HepG2 (cell line): ENCODE data around the gene MBTD1. TPM values are rescaled to one million over a fixed set of nuclear protein-coding genes. Genes with fewer than 3 reads are reported as not detected.

Experiments
- ATAC-seq: fragments of 200-7000 bp; cut with Tn5 transposase; 3 replicates; pipeline ENCODE4 v1.9.1; 2020; ENCODE audit warnings: mild to moderate bottlenecking, moderate library complexity
- BruUV-seq: library from RNA; stranded (reverse); fragments of 400-500 nt; replicated peaks from 2 replicates; lab custom pipeline; 2021; lab: Mats Ljungman, UMichigan
- CTCF ChIA-PET: fragments of 300-600 bp; formaldehyde crosslinking; extraction: SDS; loops from one replicate; lab custom pipeline; 2021; ENCODE audit warnings: low total read pairs, inconsistent platforms, low intra/inter-chr PET ratio; lab: Yijun Ruan, JAX
- POLR2A ChIA-PET: fragments of 350-600 bp; sonication (Branson Sonifier 250); formaldehyde crosslinking; loops from one replicate; lab custom pipeline; 2020; ENCODE audit warnings: antibody characterized with exemption, inconsistent platforms; lab: Yijun Ruan, JAX
- DNase-seq: peaks from one replicate; pipeline ENCODE4 v3.0.0-alpha.2; 2015; ENCODE audit warnings: low spot score
- FAIRE-seq: peaks from 3 replicates; lab custom pipeline; 2011; peaks lifted over from hg19 to GRCh38; lab: Jason Lieb, UNC
- H2AFZ ChIP-seq: one replicate; pipeline ENCODE4 v1.6.1; 2011; ENCODE audit warnings: low read length, inconsistent platforms
- H3K27ac ChIP-seq: fragments of 300-600 bp; 3 replicates; pipeline ENCODE4 v1.8.0; 2011; ENCODE audit warnings: mixed run types, mild to moderate bottlenecking, mixed read lengths, low read length, inconsistent platforms; ENCODE audit not compliant: insufficient read depth; ENCODE audit errors: extremely low read length
- H3K27me3 ChIP-seq, 2 experiments: fragments of 200-600 bp in 1 of 2; 2 replicates in 1 of 2; 3 replicates in 1 of 2; pipeline versions ENCODE4 v1.6.0 to v1.8.0; 2011; ENCODE audit warnings: low read length in 2 of 2, mild to moderate bottlenecking in 2 of 2, moderate library complexity in 2 of 2, inconsistent platforms in 1 of 2; ENCODE audit not compliant: insufficient read depth in 2 of 2, control insufficient read depth in 1 of 2
- H3K36me3 ChIP-seq, 2 experiments: fragments of 200-600 bp in 1 of 2; replicated peaks in 1 of 2; 2 replicates in 1 of 2; 3 replicates in 1 of 2; pipeline versions ENCODE4 v1.5.1 to v1.8.0; 2011; ENCODE audit warnings: low read length in 2 of 2, inconsistent platforms in 1 of 2; ENCODE audit not compliant: insufficient read depth in 2 of 2, control insufficient read depth in 1 of 2
- H3K4me1 ChIP-seq: 2 replicates; pipeline ENCODE4 v1.5.1; 2012; ENCODE audit warnings: low read length, inconsistent platforms; ENCODE audit not compliant: insufficient read depth
- H3K4me2 ChIP-seq: 2 replicates; pipeline ENCODE4 v1.6.0; 2011; ENCODE audit warnings: low read depth, low read length, inconsistent platforms
- H3K4me3 ChIP-seq, 3 experiments: fragments of 200-600 bp in 1 of 3; sonication (generic), shearing (Covaris generic) in 1 of 3; replicated peaks in 1 of 3; 2 replicates each; pipeline ENCODE4 v1.5.1; 2011 to 2016; ENCODE audit warnings: low read length in 3 of 3, inconsistent platforms in 2 of 3, low read depth in 2 of 3, mild to moderate bottlenecking in 2 of 3, control low read depth in 1 of 3, mixed read lengths in 1 of 3; ENCODE audit not compliant: insufficient read depth in 1 of 3
- H3K79me2 ChIP-seq: one replicate; pipeline ENCODE4 v1.6.1; 2011; ENCODE audit warnings: low read length, inconsistent platforms; ENCODE audit not compliant: insufficient read depth
- H3K9ac ChIP-seq: 2 replicates; pipeline ENCODE4 v1.6.0; 2011; ENCODE audit warnings: mild to moderate bottlenecking, low read depth, low read length, inconsistent platforms; ENCODE audit not compliant: insufficient read depth
- H3K9me3 ChIP-seq: 2 replicates; pipeline ENCODE4 v1.5.1; 2012; ENCODE audit warnings: mild to moderate bottlenecking, low read length
- H4K20me1 ChIP-seq: 2 replicates; pipeline ENCODE4 v1.6.0; 2011; ENCODE audit warnings: inconsistent platforms, mild to moderate bottlenecking, low read length, moderate library complexity; ENCODE audit not compliant: insufficient read depth
- IRX3 ChIP-seq: sonication (generic); formaldehyde crosslinking; IDR thresholded peaks from 2 replicates; pipeline ENCODE4 v1.8.1; 2023; ENCODE audit warnings: mild to moderate bottlenecking, low read depth, missing genetic modification reagents, borderline replicate concordance
- KDM5A ChIP-seq: fragments of 200-600 bp; sonication (generic); IDR thresholded peaks from 2 replicates; pipeline ENCODE4 v1.7.0; 2018; ENCODE audit warnings: antibody characterized with exemption, mild to moderate bottlenecking, low read length, borderline replicate concordance
- LCORL ChIP-seq, 2 experiments: fragments of 450-650 bp in 1 of 2; sonication (generic) in 1 of 2; formaldehyde crosslinking in 1 of 2; IDR thresholded peaks; 2 replicates each; pipeline versions ENCODE4 v1.5.0 to v1.6.1; 2017 to 2020; ENCODE audit warnings: antibody characterized with exemption in 1 of 2, missing genetic modification reagents in 1 of 2
- MTA3 ChIP-seq: sonication (generic); formaldehyde crosslinking; IDR thresholded peaks from 2 replicates; pipeline ENCODE4 v1.4.0; 2020; ENCODE audit warnings: missing genetic modification reagents
- PITX1 ChIP-seq: sonication (generic); formaldehyde crosslinking; IDR thresholded peaks from 2 replicates; pipeline ENCODE4 v1.5.1; 2020; ENCODE audit warnings: mild to moderate bottlenecking, missing genetic modification reagents
- SATB2 ChIP-seq: sonication (generic); formaldehyde crosslinking; IDR thresholded peaks from 2 replicates; pipeline ENCODE4 v1.5.0; 2020; ENCODE audit warnings: missing genetic modification reagents
- ZBTB3 ChIP-seq: sonication (generic); formaldehyde crosslinking; IDR thresholded peaks from 2 replicates; pipeline ENCODE4 v1.4.0; 2020; ENCODE audit warnings: low read depth, mild to moderate bottlenecking, moderate library complexity, missing genetic modification reagents, borderline replicate concordance
- ZNF367 ChIP-seq: sonication (generic); formaldehyde crosslinking; IDR thresholded peaks from 2 replicates; pipeline ENCODE4 v1.4.0; 2020; ENCODE audit warnings: missing genetic modification reagents, borderline replicate concordance
- ZNF414 ChIP-seq: sonication (generic); formaldehyde crosslinking; IDR thresholded peaks from 2 replicates; pipeline ENCODE4 v1.5.0; 2020; ENCODE audit warnings: missing genetic modification reagents
- WGBS: methylation state at CpG from one replicate; pipeline ENCODE4 v1.1.6; 2017; ENCODE audit warnings: low lambda C conversion rate; 5-methylcytosine and 5-hydroxymethylcytosine counted together
- in situ Hi-C: cut with HindIII; loops from 2 replicates; pipeline ENCODE4 v1.10.0; 2017; ENCODE audit warnings: low pct_unique_long_range_greater_than_20kb; ENCODE audit not compliant: extremely low pct_ligation_motif_present
- intact Hi-C: fragments of 100-400 bp; cut with micrococcal nuclease; formaldehyde crosslinking; loops from one replicate; pipeline ENCODE4 v1.10.0; 2022; ENCODE audit not compliant: unreplicated experiment
- polyA plus RNA-seq, 8 experiments: library from polyadenylated mRNA; depleted of rRNA in 3 of 8; stranded (reverse) in 7 of 8; unstranded in 1 of 8; fragments of >200 nt; fragmentation: Illumina TruSeq in 4 of 8; extraction: Trizol in 4 of 8; gene quantifications; 2 replicates each; pipeline versions ENCODE4 v1.2.1 to v1.2.3, GENCODE V29; 2011 to 2016; ENCODE audit warnings: low read depth in 4 of 8, missing spikeins in 1 of 8, mixed read lengths in 1 of 8; ENCODE audit not compliant: insufficient read depth in 1 of 8
- total RNA-seq, 5 experiments: library from RNA; depleted of rRNA; stranded (reverse); fragments of >200 nt; fragmentation: Illumina TruSeq; extraction: Trizol; gene quantifications; 2 replicates each; pipeline ENCODE4 v1.2.3, GENCODE V29; 2016; ENCODE audit warnings: low read depth in 1 of 5
- TF ChIP-seq, protein P1 (sequence below): sonication (generic); formaldehyde crosslinking; IDR thresholded peaks from 2 replicates; pipeline ENCODE4 v1.4.0; 2020; ENCODE audit warnings: mild to moderate bottlenecking, low read depth, missing genetic modification reagents
- TF ChIP-seq, protein P2 (sequence below): sonication (generic); formaldehyde crosslinking; IDR thresholded peaks from 2 replicates; pipeline ENCODE4 v1.5.0; 2020; ENCODE audit warnings: missing genetic modification reagents, mild to moderate bottlenecking, borderline replicate concordance

Gene MBTD1
- total and polyA plus RNA-seq, 2 of the 13 experiments (the other 11 are each of a cell fraction or from before 2014, with no cell fraction given) = 20.9 TPM

DNA sequence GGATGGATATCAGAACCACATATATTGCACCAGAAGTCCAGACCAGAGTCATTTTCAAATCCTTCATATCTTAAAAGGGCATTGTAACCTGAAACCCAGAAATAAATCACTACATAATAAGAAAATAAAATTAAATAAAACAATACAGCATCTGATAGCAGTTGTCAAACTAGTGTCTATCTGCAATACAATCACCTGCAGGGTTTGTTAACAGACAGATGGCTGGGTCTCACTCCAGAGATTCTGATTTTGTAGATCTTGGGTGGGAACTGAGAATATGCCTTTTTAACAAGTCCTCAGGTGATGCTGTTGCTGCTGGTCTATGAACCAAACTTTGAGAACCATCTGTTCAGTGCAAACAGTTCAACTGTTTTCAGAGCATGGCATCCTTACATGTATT lies 56.0 kb downstream of the MBTD1 start:
- POLR2A ChIA-PET = no interaction called here
- BruUV-seq = no TSS peak
- in situ Hi-C loops (no loop called here), intact Hi-C loops (no loop called here)
- no peak for FAIRE-seq
- H4K20me1 ChIP-seq = no peaks in the 10 kb centered on the region
- H3K27me3 ChIP-seq = no peaks in the 10 kb centered on the region
- H3K27ac ChIP-seq = no peak overlapping the region
- no peak overlapping the region for H3K9ac ChIP-seq
- H3K79me2 ChIP-seq = no peaks in the 10 kb centered on the region
- TF ChIP-seq KDM5A (no peak), ZBTB3 (CRISPR knock-in tag) (no peak)
- peaks cover 25 to 88% of the 10 kb centered on the region in 2 experiments for H3K36me3 ChIP-seq
- no peak for ATAC-seq
- no peak overlapping the region for H3K4me3 ChIP-seq
- no peak for DNase-seq
- H3K4me1 ChIP-seq = no peaks in the 10 kb centered on the region
- CTCF ChIA-PET = no interaction called here
- no peak overlapping the region for H2AFZ ChIP-seq
- no peaks in the 10 kb centered on the region for H3K9me3 ChIP-seq
- no peak overlapping the region for H3K4me2 ChIP-seq

- no peak overlapping the region for H3K4me2 ChIP-seq
- DNase-seq = no peak
- no TSS peak for BruUV-seq
- ChIA-PET CTCF (no interaction called here), POLR2A (no interaction called here)
- no peak overlapping the region for H3K9ac ChIP-seq
- no peaks in the 10 kb centered on the region for H4K20me1 ChIP-seq
- no peak overlapping the region for H3K4me3 ChIP-seq
- no peak for ATAC-seq
- H2AFZ ChIP-seq = no peak overlapping the region
- no peaks in the 10 kb centered on the region for H3K79me2 ChIP-seq
- H3K4me1 ChIP-seq = no peaks in the 10 kb centered on the region
- no peaks in the 10 kb centered on the region for H3K9me3 ChIP-seq
- H3K27ac ChIP-seq = no peak overlapping the region
- H3K36me3 ChIP-seq = peaks cover 28 to 83% of the 10 kb centered on the region in 2 experiments
- H3K27me3 ChIP-seq = no peaks in the 10 kb centered on the region
- no peak for TF ChIP-seq PITX1 (CRISPR knock-in tag)
- TF ChIP-seq ZNF414 (CRISPR knock-in tag) = no peak
- TF ChIP-seq, protein P1, sequence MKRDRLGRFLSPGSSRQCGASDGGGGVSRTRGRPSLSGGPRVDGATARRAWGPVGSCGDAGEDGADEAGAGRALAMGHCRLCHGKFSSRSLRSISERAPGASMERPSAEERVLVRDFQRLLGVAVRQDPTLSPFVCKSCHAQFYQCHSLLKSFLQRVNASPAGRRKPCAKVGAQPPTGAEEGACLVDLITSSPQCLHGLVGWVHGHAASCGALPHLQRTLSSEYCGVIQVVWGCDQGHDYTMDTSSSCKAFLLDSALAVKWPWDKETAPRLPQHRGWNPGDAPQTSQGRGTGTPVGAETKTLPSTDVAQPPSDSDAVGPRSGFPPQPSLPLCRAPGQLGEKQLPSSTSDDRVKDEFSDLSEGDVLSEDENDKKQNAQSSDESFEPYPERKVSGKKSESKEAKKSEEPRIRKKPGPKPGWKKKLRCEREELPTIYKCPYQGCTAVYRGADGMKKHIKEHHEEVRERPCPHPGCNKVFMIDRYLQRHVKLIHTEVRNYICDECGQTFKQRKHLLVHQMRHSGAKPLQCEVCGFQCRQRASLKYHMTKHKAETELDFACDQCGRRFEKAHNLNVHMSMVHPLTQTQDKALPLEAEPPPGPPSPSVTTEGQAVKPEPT (CRISPR knock-in tag) = no peak
- TF ChIP-seq SATB2 = no peak
- TF ChIP-seq ZNF367 (CRISPR knock-in tag) = no peak
- no peak for TF ChIP-seq MTA3
- TF ChIP-seq LCORL (IDR thresholded peaks at IDR 0.05) = no peak
- TF ChIP-seq LCORL (CRISPR knock-in tag; IDR thresholded peaks at IDR 0.05) = no peak
- no peak for TF ChIP-seq IRX3 (CRISPR knock-in tag)
- TF ChIP-seq, protein P2, sequence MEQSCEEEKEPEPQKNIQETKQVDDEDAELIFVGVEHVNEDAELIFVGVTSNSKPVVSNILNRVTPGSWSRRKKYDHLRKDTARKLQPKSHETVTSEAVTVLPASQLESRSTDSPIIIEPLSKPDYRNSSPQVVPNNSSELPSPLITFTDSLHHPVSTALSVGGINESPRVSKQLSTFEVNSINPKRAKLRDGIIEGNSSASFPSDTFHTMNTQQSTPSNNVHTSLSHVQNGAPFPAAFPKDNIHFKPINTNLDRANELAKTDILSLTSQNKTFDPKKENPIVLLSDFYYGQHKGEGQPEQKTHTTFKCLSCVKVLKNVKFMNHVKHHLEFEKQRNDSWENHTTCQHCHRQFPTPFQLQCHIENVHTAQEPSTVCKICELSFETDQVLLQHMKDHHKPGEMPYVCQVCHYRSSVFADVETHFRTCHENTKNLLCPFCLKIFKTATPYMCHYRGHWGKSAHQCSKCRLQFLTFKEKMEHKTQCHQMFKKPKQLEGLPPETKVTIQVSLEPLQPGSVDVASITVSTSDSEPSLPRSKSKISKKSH (CRISPR knock-in tag) = no peak
- FAIRE-seq = no peak
- 99% methylated on average over 2 of the region's 2 CpGs for WGBS
- in situ Hi-C loops = no loop called here
- intact Hi-C loops = no loop called here
These were observed 59.0 kb downstream of the MBTD1 start for GRCh38 chr17:51200846-51201245.
